Measurements from ENCODE around the gene SHROOM2.

SHROOM2 gene

GRCh38 chrX:9842541-9842940 is 56.3 kb downstream of the SHROOM2 start:
- TF ChIP-seq Cebpa-rat (IDR thresholded peaks at IDR 0.05) = no peak
- H3K4me2 ChIP-seq = peak overlapping the region in 4 of 11 experiments; percentile 0 to 34 (median 10); a peak in 3 of 22 replicates

GRCh38 chrX:9844936-9845577 is 58.8 kb downstream of the SHROOM2 start:
- H3K27me3 ChIP-seq = peaks cover 0 to 12% (median 0%) of the 10 kb centered on the region in 11 experiments; a peak in 2 of 22 replicates
- no peak for TF ChIP-seq Cebpa-rat (IDR thresholded peaks at IDR 0.05)
- no peaks in the 10 kb centered on the region for H4K20me1 ChIP-seq
- H3K4me1 ChIP-seq = peaks cover 0 to 7% (median 0%) of the 10 kb centered on the region in 10 experiments; a peak in 4 of 20 replicates
- no peak overlapping the region for H3K4me2 ChIP-seq
- H3K27ac ChIP-seq = no peak overlapping the region
- no peak overlapping the region for H3K9ac ChIP-seq
- no peaks in the 10 kb centered on the region for H3K36me3 ChIP-seq
- no peak overlapping the region for H3K4me3 ChIP-seq
- H3K9me3 ChIP-seq (replicated peaks in 1 of 11) = no peaks in the 10 kb centered on the region

More at GRCh38 chrX:9842541-9842940, 56.3 kb downstream of the SHROOM2 start:
- no peak overlapping the region for H3K4me3 ChIP-seq
- H3K4me1 ChIP-seq = peaks cover 0 to 8% (median 0%) of the 10 kb centered on the region in 10 experiments; a peak in 4 of 20 replicates
- peaks cover 0 to 12% (median 0%) of the 10 kb centered on the region in 11 experiments; a peak in 2 of 22 replicates for H3K27me3 ChIP-seq
- H3K9ac ChIP-seq = no peak overlapping the region
- no peaks in the 10 kb centered on the region for H3K9me3 ChIP-seq (replicated peaks in 1 of 11)
- H4K20me1 ChIP-seq = no peaks in the 10 kb centered on the region
- H3K36me3 ChIP-seq = no peaks in the 10 kb centered on the region
- no peak overlapping the region for H3K27ac ChIP-seq

- Histone ChIP-seq H3K4me2 (no peak overlapping the region), H3K4me3 (no peak overlapping the region), H3K9me3 (replicated peaks in 1 of 11) (no peaks in the 10 kb centered on the region), H3K27me3 (peaks cover 0 to 12% (median 0%) of the 10 kb centered on the region in 11 experiments; a peak in 2 of 22 replicates), H3K27ac (no peak overlapping the region), H3K36me3 (no peaks in the 10 kb centered on the region), H3K4me1 (peaks cover 0 to 7% (median 0%) of the 10 kb centered on the region in 10 experiments; a peak in 2 of 20 replicates), H3K9ac (no peak overlapping the region), H4K20me1 (no peaks in the 10 kb centered on the region)
- TF ChIP-seq Cebpa-rat (IDR thresholded peaks at IDR 0.05) = no peak
These were observed 59.3 kb downstream of the SHROOM2 start for GRCh38 chrX:9845578-9845952.

DNA sequence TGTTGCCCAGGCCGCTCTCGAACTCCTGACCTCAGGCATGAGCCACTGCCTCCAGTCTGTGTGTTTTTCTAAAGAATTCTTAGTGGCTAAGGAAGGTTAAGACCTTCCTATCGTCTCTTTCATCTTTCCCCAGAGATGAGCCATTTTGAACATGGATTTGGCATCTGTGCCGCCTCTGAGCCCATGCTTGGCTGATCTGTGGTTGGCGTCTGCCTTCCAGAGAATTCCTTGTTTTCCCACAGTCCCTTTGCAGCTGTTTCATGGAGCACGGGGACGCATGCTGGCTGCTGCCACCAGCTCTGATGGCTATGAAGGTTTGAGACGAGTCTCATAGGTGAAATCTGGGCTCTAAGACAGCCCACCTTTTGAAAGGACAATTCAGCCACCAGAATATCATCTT is 60.4 kb downstream of the SHROOM2 start:
- Histone ChIP-seq H4K20me1 (no peaks in the 10 kb centered on the region), H3K9me3 (replicated peaks in 1 of 11) (no peaks in the 10 kb centered on the region), H3K27me3 (peaks cover 0 to 12% (median 0%) of the 10 kb centered on the region in 11 experiments; a peak in 2 of 22 replicates), H3K9ac (no peak overlapping the region), H3K27ac (no peak overlapping the region), H3K4me3 (no peak overlapping the region), H3K36me3 (no peaks in the 10 kb centered on the region), H3K4me1 (peaks cover 0 to 7% (median 0%) of the 10 kb centered on the region in 10 experiments; a peak in 2 of 20 replicates), H3K4me2 (no peak overlapping the region)
- no peak for TF ChIP-seq Cebpa-rat (IDR thresholded peaks at IDR 0.05)

GRCh38 chrX:9847071-9847470 is 60.8 kb downstream of the SHROOM2 start:
- Histone ChIP-seq H3K9ac (no peak overlapping the region), H4K20me1 (no peaks in the 10 kb centered on the region), H3K27me3 (peaks cover 0 to 12% (median 0%) of the 10 kb centered on the region in 11 experiments; a peak in 2 of 22 replicates), H3K36me3 (no peaks in the 10 kb centered on the region), H3K27ac (no peak overlapping the region), H3K4me1 (peaks cover 0 to 7% (median 0%) of the 10 kb centered on the region in 10 experiments; a peak in 2 of 20 replicates), H3K4me3 (no peak overlapping the region), H3K4me2 (no peak overlapping the region), H3K9me3 (replicated peaks in 1 of 11) (no peaks in the 10 kb centered on the region)
- TF ChIP-seq Cebpa-rat (IDR thresholded peaks at IDR 0.05) = no peak

GRCh38 chrX:9848718-9849479 is 62.7 kb downstream of the SHROOM2 start:
- H3K4me1 ChIP-seq = no peaks in the 10 kb centered on the region
- TF ChIP-seq Cebpa-rat (IDR thresholded peaks at IDR 0.05) = no peak

DNA sequence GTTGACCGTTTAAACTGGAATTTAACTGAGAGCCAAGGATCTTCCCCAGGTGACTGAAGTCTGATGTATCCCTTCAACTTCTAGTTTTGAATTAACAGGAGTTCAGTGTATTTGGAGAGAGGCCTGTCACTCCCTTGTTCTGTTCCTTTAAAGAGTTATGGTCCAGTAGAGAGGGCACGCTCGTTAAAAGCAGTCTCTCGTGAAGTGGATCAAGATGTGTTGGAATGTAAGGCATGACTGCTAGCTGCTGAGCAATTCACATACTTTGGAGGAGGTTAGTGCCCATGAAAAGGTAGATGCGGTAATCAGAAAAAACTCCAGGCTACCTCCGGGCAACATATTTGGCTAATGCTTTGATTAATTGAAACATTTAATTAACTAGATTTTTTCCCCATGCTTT is 65.7 kb downstream of the SHROOM2 start:
- peaks cover 0 to 8% (median 0%) of the 10 kb centered on the region in 10 experiments; a peak in 1 of 20 replicates for H3K4me1 ChIP-seq
- H3K36me3 ChIP-seq = no peaks in the 10 kb centered on the region
- H3K9ac ChIP-seq = no peak overlapping the region
- H3K4me3 ChIP-seq = no peak overlapping the region
- H3K27me3 ChIP-seq = no peaks in the 10 kb centered on the region
- H3K9me3 ChIP-seq (replicated peaks in 1 of 11) = no peaks in the 10 kb centered on the region
- no peak for TF ChIP-seq Cebpa-rat (IDR thresholded peaks at IDR 0.05)
- H3K27ac ChIP-seq = no peak overlapping the region
- H3K4me2 ChIP-seq = no peak overlapping the region
- no peaks in the 10 kb centered on the region; a peak in 1 of 22 replicates for H4K20me1 ChIP-seq

More at GRCh38 chrX:9848718-9849479, 62.7 kb downstream of the SHROOM2 start:
- Histone ChIP-seq H4K20me1 (no peaks in the 10 kb centered on the region), H3K27ac (no peak overlapping the region), H3K36me3 (no peaks in the 10 kb centered on the region), H3K4me3 (no peak overlapping the region), H3K4me2 (no peak overlapping the region), H3K9me3 (replicated peaks in 1 of 11) (no peaks in the 10 kb centered on the region), H3K9ac (no peak overlapping the region), H3K27me3 (no peaks in the 10 kb centered on the region)

DNA sequence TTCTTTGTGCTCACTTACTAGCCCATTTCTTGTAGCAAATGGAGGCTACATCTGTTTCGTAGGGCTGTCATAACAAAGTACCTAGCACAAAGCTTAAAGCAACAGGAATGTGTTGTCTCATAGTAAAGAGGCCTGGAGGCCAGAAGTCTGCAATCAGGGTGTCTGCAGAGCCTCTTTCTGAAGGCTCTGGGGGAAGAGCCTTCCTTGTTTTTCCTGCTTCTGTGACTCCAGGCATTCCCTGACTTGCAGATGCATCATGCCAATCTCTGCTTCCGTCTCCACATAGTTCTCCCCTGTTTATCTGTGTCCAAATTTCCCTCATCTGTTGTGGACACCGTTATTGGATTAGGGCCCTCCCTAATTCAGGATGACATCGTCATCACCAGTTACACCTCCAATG is 67.1 kb downstream of the SHROOM2 start:
- no peak overlapping the region for H3K9ac ChIP-seq
- no peak overlapping the region for H3K4me3 ChIP-seq
- no peaks in the 10 kb centered on the region; a peak in 1 of 22 replicates for H4K20me1 ChIP-seq
- H3K4me2 ChIP-seq = no peak overlapping the region
- H3K36me3 ChIP-seq = no peaks in the 10 kb centered on the region
- peaks cover 0 to 8% (median 0%) of the 10 kb centered on the region in 10 experiments; a peak in 1 of 20 replicates for H3K4me1 ChIP-seq
- no peaks in the 10 kb centered on the region for H3K9me3 ChIP-seq (replicated peaks in 1 of 11)
- no peaks in the 10 kb centered on the region for H3K27me3 ChIP-seq
- H3K27ac ChIP-seq = no peak overlapping the region
- no peak for TF ChIP-seq Cebpa-rat (IDR thresholded peaks at IDR 0.05)

- H3K4me1 ChIP-seq = peaks cover 0 to 8% (median 0%) of the 10 kb centered on the region in 10 experiments; a peak in 1 of 20 replicates
- H3K9ac ChIP-seq = no peak overlapping the region
- H3K27me3 ChIP-seq = no peaks in the 10 kb centered on the region
- H3K4me2 ChIP-seq = peak overlapping the region in 2 of 11 experiments; percentile 3 to 26; a peak in 3 of 22 replicates
- no peak overlapping the region for H3K4me3 ChIP-seq
- no peak for TF ChIP-seq Cebpa-rat (IDR thresholded peaks at IDR 0.05)
- H4K20me1 ChIP-seq = no peaks in the 10 kb centered on the region; a peak in 1 of 22 replicates
- H3K9me3 ChIP-seq (replicated peaks in 1 of 11) = no peaks in the 10 kb centered on the region
- no peaks in the 10 kb centered on the region for H3K36me3 ChIP-seq
- no peak overlapping the region for H3K27ac ChIP-seq
These were observed 69.5 kb downstream of the SHROOM2 start for GRCh38 chrX:9855561-9856283.
